HEK293T (cell line): ENCODE results near the gene POTEH.
"Not testable (repeated sequence)": the region's sequence is repeated elsewhere in the genome, so short reads cannot be mapped to it uniquely, and the experiment has no call there.

Experiments
- ELF4 ChIP-seq: fragments of 450-650 bp; IDR thresholded peaks from 2 replicates; pipeline ENCODE4 v1.6.1; 2017; ENCODE audit warnings: antibody characterized with exemption
- FOXM1 ChIP-seq: fragments of 450-650 bp; IDR thresholded peaks from 2 replicates; pipeline ENCODE4 v1.6.1; 2017; ENCODE audit warnings: mild to moderate bottlenecking, borderline replicate concordance
- SP1 ChIP-seq: fragments of 450-650 bp; IDR thresholded peaks from 2 replicates; pipeline ENCODE4 v1.6.1; 2017
- TARDBP ChIP-seq: fragments of 450-650 bp; IDR thresholded peaks from 2 replicates; pipeline ENCODE4 v1.6.1; 2016

DNA sequence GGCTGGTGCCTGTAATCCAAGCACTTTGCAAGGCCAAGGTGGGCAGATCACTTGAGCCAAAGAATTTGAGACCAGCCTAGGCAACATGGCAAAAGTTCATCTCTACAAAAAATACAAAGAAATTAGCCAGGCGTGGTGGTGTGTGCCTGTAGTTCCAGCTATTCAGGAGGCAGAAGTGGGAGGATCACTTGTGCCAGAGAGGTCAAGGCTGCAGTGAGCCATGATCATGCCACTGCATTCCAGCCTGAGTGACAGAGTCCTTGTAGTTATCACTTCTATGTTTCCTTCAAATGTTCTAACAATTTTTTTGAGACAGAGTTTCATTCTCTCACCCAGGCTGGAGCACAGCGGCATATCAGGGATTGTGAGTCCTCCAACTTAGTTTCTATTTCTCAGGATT is 36.6 kb upstream of the POTEH start:
- TF ChIP-seq TARDBP, FOXM1, SP1, ELF4: not testable (repeated sequence)
